Measurements from ENCODE around the gene CFAP107.

DNA sequence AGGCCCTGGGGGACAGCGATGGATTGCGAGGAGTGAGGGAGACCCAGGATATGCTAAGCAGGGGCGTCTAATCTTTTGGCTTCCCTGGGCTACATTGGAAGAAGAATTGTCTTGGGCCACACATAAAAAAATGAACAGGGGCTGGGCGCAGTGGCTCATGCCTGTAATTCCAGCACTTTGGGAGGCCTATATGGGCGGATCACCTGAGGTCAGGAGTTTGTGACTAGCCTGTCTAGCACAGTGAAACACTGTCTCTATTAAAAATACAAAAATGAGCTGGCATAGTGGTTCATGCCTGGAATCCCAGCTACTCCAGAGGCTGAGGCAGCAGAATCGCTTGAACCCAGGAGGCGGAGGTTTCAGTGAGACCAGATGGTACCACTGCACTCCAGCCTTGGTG lies 16.8 kb downstream of the CFAP107 start:
- TF ChIP-seq, protein P1, sequence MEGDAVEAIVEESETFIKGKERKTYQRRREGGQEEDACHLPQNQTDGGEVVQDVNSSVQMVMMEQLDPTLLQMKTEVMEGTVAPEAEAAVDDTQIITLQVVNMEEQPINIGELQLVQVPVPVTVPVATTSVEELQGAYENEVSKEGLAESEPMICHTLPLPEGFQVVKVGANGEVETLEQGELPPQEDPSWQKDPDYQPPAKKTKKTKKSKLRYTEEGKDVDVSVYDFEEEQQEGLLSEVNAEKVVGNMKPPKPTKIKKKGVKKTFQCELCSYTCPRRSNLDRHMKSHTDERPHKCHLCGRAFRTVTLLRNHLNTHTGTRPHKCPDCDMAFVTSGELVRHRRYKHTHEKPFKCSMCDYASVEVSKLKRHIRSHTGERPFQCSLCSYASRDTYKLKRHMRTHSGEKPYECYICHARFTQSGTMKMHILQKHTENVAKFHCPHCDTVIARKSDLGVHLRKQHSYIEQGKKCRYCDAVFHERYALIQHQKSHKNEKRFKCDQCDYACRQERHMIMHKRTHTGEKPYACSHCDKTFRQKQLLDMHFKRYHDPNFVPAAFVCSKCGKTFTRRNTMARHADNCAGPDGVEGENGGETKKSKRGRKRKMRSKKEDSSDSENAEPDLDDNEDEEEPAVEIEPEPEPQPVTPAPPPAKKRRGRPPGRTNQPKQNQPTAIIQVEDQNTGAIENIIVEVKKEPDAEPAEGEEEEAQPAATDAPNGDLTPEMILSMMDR (IDR thresholded peaks at IDR 0.05): no peak
- no peak for TF ChIP-seq POLR2A (IDR thresholded peaks at IDR 0.05)

Measured in esophagus squamous epithelium (tissue), 4 donors.